HuH-7.5 (cell line): ENCODE data around the gene CTNNA3.

Source experiments
- DNase-seq: peaks from one replicate; pipeline ENCODE4 v3.0.0; 2011; ENCODE audit warnings: low spot score

Gene CTNNA3

DNA sequence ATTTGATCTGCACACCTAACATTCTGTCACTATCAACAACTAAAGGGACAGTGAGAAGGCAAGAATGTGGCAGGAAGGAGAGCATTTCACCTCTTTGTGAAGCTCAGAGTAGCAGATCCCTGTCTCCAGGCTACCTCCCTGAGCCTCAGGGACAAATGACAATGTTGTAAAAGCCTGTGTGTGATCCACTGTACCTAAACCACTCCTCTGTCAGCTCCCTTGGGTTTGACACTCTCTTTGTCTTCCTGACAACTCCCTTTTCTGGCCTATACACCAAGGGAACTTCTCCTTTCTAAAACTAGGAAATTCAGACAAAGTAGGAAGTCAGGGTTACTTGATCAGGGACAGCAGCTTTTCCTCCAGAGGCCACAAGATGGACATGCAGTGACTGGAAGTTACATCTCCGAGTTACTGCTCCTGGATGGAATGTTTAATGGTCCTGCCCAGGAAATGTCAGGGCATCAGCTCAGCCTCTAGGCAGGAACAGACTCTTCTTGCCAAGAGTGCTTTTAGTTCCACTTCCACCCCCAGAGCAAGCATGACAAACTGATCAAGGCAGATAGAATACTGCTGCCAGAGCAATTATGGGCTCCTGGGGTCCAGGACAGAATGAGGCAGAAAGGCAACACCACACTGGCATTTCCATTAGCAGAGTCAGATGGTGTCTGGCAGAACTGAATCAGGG lies 1784.7 kb downstream of the CTNNA3 start:
- DNase-seq, result no peak

GRCh38 chr10:65910209-65910608 lies 1785.8 kb downstream of the CTNNA3 start:
- DNase-seq, result no peak

- no peak for DNase-seq
Observed at GRCh38 chr10:65907199-65907712, 1788.7 kb downstream of the CTNNA3 start.

- DNase-seq, result no peak
Observed at GRCh38 chr10:65903620-65904019, 1792.4 kb downstream of the CTNNA3 start.

DNA sequence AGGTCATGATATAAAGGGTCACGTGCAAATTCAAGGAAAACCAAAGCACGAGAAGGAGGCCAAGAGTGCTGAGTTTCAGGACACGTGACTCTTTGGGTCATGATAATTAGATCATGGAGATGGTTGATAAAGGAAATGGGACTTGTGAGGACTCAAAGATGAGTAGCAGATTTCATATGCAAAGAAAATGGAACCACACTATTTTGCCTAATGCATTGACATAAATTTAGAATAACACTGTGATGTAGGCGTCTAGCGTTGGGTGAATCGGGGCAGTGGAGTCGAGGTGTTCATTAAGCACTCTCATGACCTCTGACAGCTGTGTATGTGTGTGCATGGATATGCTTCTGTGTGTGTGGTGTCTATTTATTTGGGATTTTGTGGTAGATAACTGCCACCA lies 1795.7 kb downstream of the CTNNA3 start:
- no peak for DNase-seq

DNA sequence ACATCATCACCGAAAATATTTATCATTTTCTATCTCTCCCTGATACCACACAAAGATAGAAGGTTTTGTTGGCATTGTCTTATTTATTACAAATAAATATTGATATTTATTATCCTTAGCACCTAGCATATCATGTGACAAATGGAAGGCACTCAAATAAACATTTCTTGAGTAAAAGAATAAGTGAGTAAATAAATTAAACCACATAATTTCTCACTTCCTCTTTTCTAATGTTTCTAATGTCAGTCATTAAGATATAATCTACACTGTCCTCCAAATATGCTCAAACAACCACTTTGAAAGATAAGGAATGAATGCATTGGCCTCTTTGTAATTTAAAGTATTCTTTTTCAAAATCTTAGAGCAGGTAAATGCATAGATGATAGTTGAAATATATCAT lies 1797.9 kb downstream of the CTNNA3 start:
- no peak for DNase-seq

DNA sequence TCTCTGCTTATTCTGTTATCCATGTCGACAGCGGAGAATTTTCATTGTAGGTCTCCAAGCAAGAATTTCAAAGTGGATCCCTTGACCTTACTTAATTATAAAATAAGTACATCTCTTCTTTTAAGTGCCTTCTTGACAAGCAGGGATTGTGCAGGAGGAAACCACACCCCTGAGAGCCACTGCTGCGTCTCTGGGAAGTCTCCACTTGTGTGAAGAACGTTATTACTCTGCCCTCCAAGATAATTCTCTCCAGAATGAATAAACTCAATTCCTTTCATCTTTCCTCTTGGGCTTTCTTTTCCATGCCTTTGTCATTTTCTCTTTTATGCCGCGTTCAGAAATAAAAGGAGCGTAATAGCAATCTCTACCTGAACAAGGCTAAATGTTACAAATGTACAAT lies 1801.0 kb downstream of the CTNNA3 start:
- no peak for DNase-seq

DNA sequence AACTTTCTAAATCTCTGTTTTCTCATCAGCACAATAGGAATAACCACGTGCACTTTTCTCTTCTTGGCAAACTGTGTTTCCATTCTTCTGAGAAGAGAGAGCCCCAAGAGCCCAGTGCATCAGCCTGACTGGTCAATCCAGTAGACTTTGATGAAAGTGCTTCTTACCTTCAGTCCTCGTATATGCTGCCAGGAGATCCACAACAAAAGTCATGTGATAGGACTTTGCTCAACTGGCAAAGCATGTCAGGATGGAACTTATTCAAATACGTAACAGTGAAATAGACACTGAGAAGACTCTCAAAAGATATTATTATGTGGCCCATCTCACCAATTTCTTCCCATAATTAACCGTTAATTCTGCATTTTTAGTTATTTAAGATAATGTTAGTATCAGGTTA lies 1801.6 kb downstream of the CTNNA3 start:
- no peak for DNase-seq

DNA sequence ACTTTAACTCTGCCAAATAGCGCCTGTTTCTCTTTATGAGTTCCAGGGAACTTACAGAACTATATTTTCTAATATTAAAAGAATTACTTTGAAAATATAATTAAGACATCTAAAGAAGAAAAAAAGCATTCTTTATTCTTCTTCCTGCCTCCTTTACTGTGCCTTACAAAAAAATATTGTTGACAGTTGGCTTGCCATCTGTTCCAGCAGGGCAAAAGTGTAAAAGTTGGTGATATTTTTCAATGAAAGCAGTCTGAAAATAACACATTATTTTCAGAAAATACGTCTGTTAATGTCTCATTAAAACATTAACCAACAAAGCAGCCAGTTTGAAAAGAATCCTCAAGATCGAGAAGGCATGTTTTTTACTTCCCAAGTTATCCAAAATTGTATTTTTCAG lies 1802.3 kb downstream of the CTNNA3 start:
- DNase-seq, result no peak

DNA sequence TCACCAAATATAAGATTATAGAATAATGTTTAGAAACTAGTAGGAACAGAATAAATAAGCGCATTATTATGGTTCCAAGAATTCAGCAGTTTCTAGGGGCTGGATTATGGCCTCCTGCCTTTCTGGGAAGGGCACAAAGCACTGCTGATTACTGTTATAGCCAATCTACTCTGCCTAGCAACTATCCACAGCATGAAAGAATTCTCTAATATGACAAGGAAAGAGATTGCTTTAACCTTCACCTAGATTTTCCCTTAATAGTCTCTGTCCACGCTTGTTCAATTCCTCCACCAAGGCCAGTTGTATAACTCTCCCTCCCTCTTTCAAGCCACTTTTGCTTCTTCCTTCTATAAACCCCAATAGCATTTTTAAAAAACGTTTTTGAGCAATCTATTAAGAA lies 1803.7 kb downstream of the CTNNA3 start:
- DNase-seq, result no peak

GRCh38 chr10:65891073-65891981 lies 1804.7 kb downstream of the CTNNA3 start:
- DNase-seq, result no peak

DNA sequence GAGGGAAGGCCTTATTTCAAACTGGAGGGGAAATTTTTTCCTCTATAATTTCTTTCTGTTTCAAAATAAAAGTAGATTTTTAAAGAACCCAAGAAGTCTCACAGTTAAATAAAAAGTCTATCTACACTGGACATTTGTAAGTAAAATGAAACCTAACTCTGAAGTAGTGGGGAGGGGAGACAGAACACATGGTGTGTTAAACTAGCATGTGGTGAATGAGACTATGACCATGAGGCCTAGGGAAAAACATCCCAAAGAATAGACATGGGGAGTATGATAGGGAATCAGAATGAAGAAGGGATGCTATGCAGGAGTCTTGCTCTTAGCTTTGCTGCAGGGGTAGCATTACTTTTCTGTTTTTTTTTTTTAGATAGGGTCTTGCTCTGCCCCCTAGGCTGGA lies 1831.5 kb downstream of the CTNNA3 start:
- DNase-seq, result no peak

DNA sequence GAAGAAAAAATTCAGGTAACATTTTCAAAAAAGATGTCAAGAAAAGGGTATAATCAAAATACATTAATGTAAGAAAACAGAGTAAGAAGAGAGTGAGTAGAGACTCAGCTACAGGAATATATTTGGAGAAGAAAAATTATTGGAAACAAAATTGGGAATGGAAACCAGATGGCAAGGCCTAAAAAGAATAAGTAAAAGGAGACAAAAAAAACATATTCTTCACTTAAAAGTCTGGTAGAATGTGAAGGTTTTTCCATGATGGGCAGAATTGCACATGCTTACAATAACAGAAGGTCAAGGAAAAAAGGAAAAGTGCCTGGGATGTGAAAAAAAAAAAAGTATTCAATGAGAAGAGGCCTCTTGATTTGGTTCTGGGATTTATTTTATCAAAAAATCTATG lies 1832.0 kb downstream of the CTNNA3 start:
- no peak for DNase-seq
